HS-27A (cell line): ENCODE measurements around the gene PODXL.
A peak's percentile ranks its signal among the peaks of the same experiment; 100 is the strongest.

Experiments
- DNase-seq: peaks from one replicate; pipeline ENCODE4 v3.0.0-alpha.2; 2012; ENCODE audit warnings: low read depth, missing footprints

PODXL gene

DNA sequence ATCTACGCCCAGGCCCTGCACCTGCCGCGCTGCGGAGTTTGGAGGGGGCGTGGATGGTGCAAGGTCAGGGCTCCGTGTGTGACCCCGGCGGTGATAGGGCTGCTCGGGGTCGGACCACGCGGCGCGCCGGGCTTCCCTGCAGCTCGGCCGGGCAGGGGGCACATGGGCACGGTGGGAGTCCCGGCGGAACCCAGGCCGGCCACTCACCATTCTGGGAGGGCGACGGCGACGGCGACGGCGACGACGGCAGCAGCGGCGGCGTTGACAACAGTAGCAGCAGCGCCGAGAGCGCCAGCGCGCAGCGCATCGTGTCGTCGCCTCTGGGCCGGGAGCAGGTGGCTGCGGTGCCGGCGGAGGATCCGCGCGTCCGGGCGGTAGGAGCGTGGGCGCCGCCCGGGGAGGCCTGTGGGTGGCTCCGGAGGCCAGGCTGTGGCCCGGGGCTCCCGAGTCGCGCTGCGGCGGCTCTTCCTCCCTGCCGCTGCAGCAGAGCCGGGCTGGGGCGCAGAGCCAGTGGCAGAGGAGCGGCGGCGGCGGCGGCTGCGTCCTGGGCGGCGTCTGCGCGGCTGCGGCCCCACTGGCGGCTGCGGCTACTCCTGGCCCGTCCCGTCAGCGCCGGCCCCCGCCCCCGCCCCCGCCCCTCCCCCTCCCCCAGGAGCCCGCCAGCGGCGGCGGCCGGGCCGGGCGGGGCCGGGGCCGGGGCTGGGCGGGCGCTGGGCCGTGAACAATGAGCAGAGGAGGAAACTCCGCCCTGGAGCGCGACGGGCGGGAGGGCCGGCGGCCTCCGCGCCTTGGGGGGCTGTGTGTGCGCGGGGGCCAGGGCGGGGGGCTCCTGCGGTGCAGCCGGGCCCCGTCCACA, at the start of gene PODXL:
TSS of gene PODXL (minus strand) at position 576 of the 856 bp plus-strand sequence. CDS start at position 307, 269 bp downstream.
- DNase-seq = no peak

DNA sequence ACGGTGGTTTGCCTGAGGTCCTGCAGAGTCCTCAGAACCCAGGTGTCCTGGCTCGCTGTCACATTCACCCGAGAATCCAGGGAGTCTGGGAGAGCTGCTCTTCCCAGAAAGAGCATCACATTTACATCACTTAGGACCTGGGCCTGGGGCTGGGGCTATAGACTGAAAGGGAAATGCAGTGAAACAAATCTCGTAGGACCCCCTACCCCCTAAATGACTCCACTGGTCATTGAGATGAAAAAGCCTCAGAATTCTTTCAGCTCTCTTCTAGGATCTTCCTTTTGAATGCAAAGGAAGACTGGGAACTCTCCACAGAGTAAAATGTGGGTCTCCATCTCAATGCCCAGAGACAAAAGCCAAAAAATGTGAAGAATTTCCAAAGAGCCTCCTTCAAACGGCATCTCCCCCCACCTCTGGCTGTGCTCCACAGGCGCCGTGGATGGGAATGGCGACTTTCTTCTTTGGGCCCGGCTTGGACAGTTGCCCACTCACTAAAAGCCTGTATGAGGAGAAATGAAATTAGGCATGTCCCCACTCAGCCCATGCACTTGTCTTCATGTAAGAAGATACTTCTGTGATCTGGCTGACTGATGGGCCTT, 49.0 kb upstream of the PODXL start:
- DNase-seq = no peak

DNA sequence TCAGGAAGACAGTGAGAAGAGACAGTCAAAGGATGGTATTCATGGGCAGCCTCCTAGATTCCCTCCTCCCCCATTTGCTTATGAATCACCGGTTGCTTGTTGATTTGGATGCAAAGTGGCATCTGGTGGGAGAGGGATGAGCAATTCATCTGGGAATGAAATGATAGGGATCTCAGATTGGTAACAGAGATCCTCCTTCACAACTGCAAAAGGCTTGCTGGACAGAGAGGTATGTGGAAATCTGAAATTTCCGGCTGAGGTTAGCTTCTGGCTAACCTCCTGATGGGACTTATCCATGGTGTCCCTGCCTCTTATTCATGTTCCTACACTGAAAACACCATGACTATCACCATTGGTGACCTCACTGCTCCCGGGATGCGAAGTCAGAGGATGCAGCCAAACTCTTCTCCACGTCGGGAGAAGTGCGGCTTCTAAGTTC, 48.4 kb upstream of the PODXL start:
- no peak for DNase-seq

DNA sequence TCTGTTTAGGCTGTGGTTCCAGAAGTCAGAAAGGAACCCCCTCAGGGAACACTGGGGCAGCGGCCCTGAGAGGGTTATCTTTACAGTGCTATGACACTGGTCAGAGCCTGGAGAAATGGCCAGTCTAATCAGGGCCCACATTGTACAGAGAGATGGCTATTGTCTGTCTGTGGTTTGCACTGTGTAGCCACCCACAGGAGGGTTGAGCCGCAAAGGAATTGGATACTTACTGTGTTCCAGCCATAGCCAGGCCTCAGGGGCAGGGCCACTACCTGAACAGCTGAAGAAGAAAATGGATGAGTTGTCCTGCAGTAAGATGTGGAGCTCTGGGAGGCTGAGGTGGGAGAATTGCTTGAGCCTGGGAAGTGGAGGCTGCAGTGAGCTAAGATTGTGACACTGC, 47.5 kb upstream of the PODXL start:
- no peak for DNase-seq

DNA sequence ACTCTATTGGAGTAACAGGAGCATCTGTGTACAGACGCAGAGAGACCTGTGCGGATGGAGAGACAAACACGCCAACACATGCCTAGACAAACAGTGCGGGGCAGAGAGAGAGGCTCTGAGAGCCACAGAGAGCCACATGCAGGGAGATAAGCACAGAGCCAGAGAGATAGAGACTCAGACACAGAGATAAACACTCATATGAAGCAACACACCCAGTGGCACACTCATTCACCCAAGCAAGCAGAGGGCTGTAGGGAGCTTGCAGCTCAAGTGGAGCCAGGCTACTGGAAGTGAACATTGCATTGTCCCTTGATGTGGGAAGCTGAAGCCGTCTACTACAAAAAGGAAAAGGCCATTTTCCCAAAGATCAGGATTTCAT, 46.6 kb upstream of the PODXL start:
- DNase-seq = no peak

DNA sequence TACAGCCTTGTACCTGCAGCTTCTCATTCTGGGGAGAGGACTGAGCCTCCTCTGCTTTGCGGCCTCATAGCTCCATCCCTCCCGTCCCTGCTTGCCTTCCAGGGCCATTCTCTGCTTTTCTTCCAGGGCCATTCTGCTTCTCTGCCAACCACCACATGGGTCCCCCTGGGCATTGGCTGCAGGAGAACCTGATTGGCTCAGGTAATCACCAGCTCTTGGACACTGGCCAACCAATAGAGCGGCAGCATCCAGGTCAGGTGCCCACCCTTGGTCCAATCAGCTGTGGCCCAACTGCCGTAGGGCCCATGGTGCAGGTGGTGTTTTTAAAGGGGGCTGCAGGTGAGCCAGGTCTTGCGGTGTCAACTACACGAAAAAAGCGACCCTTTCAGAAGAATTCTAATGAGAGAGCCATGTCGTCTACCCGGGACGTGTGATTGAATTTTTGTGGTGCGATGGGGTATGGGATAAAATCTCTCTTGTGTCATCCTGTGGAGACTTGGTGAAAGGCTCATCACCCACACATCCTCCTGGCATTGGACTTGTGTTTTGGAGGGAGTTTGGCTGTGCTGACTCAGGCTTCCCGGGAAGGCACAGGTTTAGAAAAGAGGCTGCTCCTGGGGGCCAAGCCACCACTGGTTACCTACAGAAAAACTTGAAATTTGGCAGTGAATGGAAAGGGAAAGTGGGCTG, 46.0 kb upstream of the PODXL start:
- no peak for DNase-seq

DNA sequence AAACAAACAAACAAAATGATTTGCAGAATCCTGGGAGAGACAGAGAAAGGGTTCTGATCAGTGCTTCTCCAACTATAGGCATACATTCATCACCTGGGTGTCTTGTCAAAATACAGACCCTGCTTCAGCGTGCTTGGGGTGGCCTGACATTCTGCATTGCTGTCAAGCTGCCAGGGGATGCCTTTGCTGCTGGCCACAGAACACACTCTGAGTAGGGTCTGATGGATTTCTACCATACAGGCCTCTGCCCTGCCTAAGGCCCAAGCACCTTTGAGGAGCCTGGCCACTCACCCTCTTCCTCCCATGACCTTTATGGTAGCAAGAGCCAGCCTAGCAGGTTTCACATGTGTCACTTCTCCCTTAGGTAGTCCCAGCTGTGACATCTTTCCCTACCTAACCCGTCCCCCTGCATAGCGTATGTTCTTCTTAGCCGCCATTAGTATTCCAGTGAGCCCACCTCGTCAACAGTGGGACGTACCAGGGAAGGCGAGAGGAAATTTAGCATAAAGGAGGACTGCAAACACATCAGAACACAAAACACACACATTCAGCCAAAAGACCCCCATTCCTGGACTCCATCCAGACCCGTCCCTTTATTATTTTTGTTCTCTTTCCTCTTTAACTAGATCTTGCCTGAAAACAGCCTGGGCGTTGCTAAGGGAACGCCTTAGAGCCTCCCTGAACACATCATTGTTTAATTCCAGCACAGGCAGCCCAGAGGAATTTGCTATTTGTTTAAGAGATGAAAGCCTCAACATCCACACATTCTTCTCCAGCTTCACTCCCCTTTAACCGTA, 43.9 kb upstream of the PODXL start:
- no peak for DNase-seq

DNA sequence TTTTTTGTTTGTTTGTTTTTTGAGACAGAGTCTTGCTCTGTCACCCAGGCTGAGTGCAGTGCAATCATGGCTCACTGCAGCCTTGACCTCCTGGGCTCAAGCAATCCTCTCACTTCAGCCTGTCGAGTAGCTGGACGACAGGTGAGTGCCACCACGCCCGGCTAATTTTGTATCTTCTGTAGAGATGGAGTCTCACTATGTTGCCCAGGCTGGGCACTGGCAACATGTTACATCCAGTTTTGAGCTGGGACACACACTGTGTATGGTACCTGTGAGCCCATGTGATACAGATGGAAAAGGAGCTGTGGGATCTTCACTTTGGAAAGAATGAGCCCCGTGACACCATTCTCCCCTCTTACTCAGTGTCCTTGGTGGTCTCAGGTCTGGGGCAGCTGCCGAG, 40.4 kb upstream of the PODXL start:
- DNase-seq = no peak

DNA sequence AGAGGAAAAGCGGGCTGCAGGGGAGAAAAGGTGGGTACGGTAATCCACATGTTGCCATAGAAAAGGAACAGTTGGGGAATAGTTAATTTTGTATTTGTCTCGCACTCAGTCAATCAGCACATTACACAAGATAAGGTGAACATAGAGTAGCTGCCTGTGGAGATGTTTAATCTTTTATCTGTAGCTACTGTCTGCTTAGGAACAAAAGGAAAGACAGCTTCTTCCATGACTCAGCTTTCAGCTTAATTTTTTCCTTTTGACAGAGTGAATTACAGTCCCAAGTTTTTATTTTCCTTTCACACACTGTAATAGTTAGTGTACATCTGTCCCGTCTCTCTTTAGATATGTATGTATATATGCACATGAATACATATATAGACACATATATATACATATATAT, 39.3 kb upstream of the PODXL start:
- no peak for DNase-seq

DNA sequence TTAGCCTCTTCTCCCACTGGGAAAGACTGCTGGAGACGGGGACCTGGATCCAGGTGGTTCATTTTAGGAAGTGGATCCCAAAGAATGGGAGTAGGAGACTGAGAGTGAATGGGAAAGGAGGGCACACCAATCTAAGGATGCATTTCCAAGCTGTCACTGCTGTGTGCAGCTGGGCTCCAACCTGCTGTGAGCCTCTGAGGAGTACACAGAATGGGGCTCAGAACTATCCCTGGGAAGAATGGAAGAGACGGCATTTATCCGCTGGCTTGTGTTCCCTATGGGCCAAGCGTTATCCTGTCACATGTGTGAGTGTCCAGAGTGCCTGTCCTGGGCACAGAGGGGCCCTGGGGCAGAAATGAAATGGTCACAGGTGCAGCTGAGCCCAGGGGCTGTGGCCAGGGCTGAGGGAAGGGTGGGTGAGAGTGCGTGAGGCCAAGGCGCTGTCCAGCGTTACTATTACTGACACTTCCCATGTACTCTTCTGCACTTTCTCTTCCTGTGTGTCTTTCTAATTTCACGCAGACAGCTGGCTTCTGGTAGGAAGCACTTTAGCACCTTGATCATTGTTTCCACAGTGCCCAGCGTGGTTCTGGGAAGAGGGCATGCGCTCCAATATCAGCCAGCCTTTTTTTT, 35.4 kb upstream of the PODXL start:
- no peak for DNase-seq

DNA sequence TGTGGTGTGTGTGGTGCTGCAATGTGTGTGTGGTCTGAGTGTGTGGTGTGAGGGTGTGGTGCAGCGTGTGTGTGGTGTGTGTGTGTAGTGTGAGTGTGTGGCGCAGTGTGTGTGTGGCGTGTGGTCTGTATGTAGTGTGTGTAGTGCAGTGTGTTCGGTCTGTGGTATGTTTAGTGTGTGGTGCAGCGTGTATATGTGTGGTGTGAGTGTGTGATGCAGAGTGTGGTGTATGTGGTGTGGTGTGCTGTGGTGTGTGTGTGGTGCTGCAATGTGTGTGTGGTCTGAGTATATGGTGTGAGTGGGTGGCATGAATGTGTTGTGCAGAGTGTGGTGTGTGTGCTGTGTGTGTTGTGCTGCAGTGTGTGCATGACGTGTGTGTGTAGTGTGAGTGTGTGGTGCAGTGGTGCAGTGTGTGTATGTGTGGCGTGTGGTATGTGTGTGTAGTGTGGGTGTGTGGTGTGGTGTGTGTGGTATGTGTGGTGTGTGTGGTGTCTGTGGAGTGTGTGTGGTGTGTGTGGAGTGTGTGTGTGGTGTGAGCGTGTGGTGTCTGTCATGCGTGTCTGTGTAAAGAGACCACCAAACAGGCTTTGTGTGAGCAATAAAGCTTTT, 31.0 kb upstream of the PODXL start:
- no peak for DNase-seq

DNA sequence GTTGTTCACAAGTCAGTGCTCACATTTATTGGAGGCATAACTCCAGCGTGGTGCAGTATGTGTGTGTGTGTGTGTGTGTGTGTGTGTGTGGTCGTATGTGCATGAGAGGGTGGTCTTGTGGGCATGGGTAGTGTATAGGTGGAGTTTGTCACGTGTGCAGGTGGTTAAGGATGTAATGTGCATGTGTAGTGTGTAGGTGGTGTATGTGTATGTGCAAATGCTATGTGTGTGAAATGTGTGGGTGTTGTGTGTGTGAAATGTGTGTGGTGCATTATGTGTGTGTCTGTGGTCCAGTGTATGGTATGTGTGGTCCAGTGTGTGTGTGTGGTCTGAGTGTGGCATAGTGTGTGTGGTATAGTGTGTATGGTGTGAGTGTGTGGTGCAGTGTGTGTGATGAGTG, 30.3 kb upstream of the PODXL start:
- DNase-seq = no peak

DNA sequence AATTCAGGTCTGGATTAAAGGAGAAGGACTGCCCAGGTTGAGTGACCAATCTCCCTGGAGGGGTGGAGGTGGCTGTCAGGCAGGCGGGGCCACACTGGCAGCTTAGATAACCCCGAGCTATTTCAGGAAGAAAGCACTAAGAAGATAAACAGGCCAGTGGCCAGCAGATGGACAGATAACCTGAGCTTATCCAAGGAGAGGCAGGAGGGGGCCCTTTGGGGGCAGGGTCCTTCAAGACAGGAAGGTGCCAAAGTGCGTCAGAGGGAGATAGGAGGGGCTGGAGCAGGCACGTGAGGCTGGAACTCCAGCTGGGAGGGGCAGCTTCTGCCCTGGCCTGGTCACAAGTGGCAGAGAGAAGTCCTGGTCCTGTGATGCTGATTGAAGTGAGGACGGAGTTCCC, 29.8 kb upstream of the PODXL start:
- no peak for DNase-seq

DNA sequence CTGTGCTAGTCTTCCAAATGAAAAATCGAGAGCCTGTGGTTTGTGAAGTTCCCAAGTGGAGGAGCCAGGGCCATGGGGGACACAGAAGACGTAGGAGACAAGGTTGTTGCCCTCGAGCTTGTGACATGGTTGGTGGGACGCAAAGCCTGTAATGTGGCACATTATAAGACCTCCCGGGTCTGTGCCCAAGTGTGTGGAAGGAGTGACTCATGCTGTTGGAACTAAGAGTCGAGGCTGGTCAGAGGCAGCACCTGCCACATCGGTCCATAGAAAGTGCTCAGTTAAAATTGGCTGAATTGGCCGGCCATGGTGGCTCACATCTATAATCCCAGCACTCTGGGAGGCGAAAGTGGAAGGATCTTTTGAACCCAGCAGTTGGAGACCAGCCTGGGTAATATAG, 27.0 kb upstream of the PODXL start:
- peak; percentile 15 for DNase-seq

DNA sequence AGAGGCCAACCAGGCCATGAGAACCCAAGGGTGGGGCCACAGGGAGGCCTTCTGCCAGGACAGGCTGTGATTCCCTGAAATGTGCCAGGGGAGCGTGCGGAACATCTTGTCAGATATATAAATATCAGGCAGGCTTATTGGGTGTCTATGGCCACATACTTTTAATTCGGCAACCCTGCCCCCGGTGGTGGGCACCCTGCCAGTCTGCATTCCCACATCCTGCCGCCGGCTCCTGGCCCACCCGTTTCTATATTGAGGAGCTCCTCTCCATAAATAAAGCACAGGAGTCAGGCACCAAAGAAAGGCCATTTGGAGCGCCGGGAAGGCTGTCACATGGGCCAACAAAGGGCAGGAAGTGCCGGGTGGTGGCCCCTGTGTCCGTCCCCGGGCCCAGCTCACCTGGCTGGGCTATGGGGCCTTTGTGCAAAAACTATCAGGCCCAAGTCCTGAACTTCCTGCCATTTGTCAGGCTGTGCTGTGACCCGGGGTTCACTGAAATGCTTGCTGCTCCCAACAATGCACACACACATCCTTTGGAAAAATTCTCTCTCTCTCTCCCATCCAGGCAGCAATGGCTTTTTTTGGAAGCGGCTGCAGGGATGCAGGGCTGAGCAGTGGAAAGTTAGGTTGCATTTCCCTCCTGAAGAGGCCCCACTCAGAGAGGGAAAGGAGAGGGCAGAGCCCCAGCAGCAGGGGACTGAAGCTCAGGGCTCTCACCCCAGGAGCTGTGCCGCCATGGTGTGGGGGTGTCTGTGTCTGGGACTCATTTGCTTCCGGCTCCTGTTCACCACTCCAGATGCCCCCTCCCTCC, 25.0 kb upstream of the PODXL start:
- DNase-seq = no peak

DNA sequence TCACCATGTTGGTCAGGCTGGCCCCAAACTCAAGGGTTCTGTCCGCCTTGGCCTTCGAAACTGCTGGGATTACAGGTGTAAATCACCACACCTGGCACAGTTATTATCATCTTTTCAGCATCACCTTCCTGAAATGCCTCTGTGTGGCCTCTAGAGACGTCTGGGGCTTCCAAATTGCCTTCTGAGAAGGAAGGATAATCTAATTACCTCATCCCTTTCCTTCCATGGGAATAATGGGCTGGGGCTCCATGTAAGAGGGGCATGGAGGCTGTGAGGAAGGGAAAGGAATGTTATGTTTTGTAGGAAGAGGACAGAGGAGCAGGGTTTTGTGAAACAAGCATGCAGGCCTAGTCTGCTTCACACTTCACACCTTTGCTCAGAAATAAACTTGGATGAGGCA, 22.2 kb upstream of the PODXL start:
- no peak for DNase-seq

DNA sequence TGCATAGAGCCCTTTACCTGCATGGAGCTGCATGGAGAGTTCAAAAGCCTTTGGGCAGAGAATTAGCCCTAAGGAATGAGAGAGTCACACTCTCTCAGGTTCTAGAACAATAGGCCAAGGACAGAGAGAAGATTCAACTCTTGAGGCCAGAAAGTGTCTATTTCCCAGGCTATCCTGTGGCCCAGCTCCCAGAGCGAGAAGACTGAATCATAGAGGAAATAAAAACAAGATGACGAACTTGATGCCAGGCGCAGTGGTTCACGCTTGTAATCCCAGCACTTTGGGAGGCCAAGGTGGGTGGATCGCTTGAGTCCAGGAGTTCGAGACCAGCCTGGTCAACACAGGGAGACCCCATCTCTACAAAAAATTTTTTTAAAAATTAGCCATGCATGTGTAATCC, 18.3 kb upstream of the PODXL start:
- DNase-seq = no peak

DNA sequence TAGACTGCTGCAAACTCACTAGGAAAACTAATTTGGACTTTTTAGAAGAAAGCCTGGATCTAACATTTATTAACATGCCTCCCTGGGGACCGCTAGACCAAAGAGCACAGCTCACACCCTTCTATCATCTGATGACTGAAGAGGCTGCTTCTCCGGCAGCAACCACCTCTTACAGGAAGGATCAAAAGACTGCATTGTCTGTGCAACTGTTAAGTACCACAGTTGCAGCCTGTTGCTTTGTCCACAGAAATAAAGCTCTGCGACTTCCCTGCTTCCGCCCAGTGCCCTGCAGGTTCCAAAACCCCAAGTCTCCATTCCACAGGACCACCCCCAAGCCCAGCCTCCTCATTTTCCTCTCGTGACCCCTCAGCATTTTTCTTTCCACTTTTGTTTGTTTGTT, 14.0 kb upstream of the PODXL start:
- DNase-seq = no peak

DNA sequence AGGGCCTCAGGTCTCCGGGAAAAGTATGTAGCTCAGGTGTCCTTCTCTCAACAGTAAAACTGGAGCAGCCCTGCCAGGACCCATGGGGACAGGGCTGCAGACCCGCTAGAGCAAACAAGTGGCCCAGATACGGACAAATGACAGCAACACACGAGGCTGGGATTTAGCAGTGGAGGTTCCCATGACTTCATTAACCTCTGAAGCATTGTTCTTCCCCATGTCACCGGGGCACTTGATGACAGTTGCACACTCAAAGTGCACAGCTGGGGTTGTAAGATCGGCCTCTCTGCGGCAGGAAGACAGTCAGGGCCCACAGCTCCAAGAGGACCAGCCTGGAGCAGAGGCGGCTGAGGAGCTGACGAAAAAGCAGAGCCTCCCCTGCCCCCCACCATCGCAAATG, 12.5 kb upstream of the PODXL start:
- DNase-seq = no peak

DNA sequence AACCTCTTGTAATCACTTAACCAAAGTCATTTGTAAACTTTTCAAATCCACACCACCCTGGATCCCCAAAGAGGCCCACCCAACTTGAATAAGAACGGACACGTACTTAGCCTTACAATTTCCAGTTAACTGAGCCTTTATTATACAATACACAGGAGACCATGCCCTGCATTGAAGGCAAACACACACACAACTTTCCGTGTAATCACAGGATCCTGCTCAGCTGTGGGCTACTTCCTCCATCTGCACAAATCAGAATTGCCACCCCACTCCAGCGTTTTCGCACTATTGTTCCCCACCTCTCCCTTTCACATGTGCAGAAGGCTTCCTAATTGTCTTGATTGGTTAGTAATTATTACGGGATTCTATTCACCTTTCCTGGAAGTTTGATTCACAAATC, 12.1 kb upstream of the PODXL start:
- no peak for DNase-seq

DNA sequence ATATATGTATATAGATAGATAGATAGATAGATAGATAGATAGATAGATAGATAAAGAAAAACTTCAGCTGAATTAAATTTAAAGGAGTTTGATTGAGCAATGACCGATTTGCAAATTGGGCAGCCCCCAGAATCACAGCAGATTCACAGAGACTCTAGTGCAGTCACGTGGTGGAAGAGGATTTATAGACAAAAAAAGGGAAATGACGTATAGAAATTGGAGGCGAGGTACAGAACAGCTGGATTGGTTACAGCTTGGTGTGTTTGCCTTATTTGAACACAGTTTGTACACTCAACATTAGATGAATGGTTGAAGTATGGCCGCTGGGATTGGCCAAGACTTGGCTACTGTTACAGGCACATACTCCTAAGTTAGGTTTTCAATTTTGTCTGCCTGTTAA, 8.2 kb upstream of the PODXL start:
- DNase-seq = no peak
